Testis (tissue), 3 donors: ENCODE measurements around the gene LY6G6D. TPM values are rescaled to one million over a fixed set of nuclear protein-coding genes. Genes with fewer than 3 reads are reported as not detected.

Experiments
- DNase-seq: peaks from one replicate; pipeline ENCODE4 v3.0.0-alpha.2; 2019
- H3K27ac ChIP-seq, 2 donors: fragments of 200-600 bp; sonication (generic); one replicate each; pipeline ENCODE4 v1.5.1; 2019
- H3K27me3 ChIP-seq: fragments of 200-600 bp; sonication (generic); one replicate; pipeline ENCODE4 v1.5.1; 2019
- H3K36me3 ChIP-seq: fragments of 200-600 bp; sonication (generic); one replicate; pipeline ENCODE4 v1.5.1; 2017; ENCODE audit warnings: low read depth; ENCODE audit errors: missing control alignments
- H3K4me1 ChIP-seq: fragments of 200-600 bp; sonication (generic); one replicate; pipeline ENCODE4 v1.5.1; 2019
- H3K4me3 ChIP-seq, 2 donors: fragments of 200-600 bp; sonication (generic); one replicate each; pipeline ENCODE4 v1.5.1; 2017 to 2019
- H3K9me3 ChIP-seq: fragments of 200-600 bp; sonication (generic); one replicate; pipeline ENCODE4 v1.5.1; 2017
- CTCF ChIP-seq, 3 experiments: fragments of 450-650 bp in 2 of 3; fragments of 200-600 bp in 1 of 3; sonication (generic) in 1 of 3; IDR thresholded peaks; one replicate each; pipeline ENCODE4 v1.5.1; 2016 to 2019; ENCODE audit warnings: antibody characterized with exemption in 3 of 3, mild to moderate bottlenecking in 2 of 3, moderate library complexity in 1 of 3
- POLR2A ChIP-seq: fragments of 450-650 bp; IDR thresholded peaks from one replicate; pipeline ENCODE4 v1.6.1; 2017; ENCODE audit warnings: antibody characterized with exemption, mild to moderate bottlenecking, moderate library complexity
- WGBS, 2 donors: methylation state at CpG; one replicate each; pipeline ENCODE4 v1.1.5; 2018; 5-methylcytosine and 5-hydroxymethylcytosine counted together
- intact Hi-C: fragments of 100-400 bp; cut with DNase I; formaldehyde crosslinking; loops from one replicate; pipeline ENCODE4 v1.15.1; 2023; ENCODE audit warnings: low total_unique reads
- polyA plus RNA-seq: library from polyadenylated mRNA; stranded (reverse); fragments of 350-450 nt; fragmentation: Illumina TruSeq; extraction: RNeasy Lipid Tissue Mini Kit (QIAGEN cat#74804); gene quantifications from one replicate; pipeline ENCODE4 v1.2.3, GENCODE V29; 2014; ENCODE audit warnings: low read depth, low replicate concordance; ENCODE audit not compliant: insufficient read depth
- total RNA-seq, 2 donors: library from RNA; depleted of rRNA; stranded (reverse); fragments of >200 nt; gene quantifications; one replicate each; pipeline ENCODE4 v1.2.3, GENCODE V29; 2016

The LY6G6D gene
- total and polyA plus RNA-seq, 3 donors from 2014 or later: not detected

GRCh38 chr6:31710523-31711219 is 4.5 kb upstream of the LY6G6D start:
- no peak for DNase-seq
- WGBS, 2 donors: 69 to 73% methylated on average over 5 of the region's 5 CpGs
- no peaks in the 10 kb centered on the region for H3K27me3 ChIP-seq
- peaks cover 3% of the 10 kb centered on the region for H3K4me1 ChIP-seq
- no peak for TF ChIP-seq POLR2A
- TF ChIP-seq CTCF (IDR thresholded peaks at IDR 0.05): no peak
- no peak overlapping the region for H3K27ac ChIP-seq
- no peaks in the 10 kb centered on the region for H3K36me3 ChIP-seq
- intact Hi-C loops: no loop called here
- no peaks in the 10 kb centered on the region for H3K9me3 ChIP-seq
- H3K4me3 ChIP-seq: no peak overlapping the region

GRCh38 chr6:31711233-31711632 is 3.9 kb upstream of the LY6G6D start:
- no peak for TF ChIP-seq POLR2A
- TF ChIP-seq CTCF (IDR thresholded peaks at IDR 0.05): no peak
- Histone ChIP-seq H3K27ac (no peak overlapping the region), H3K9me3 (no peaks in the 10 kb centered on the region), H3K4me1 (peaks cover 3% of the 10 kb centered on the region), H3K36me3 (no peaks in the 10 kb centered on the region), H3K4me3 (no peak overlapping the region), H3K27me3 (no peaks in the 10 kb centered on the region)
- intact Hi-C loops: no loop called here
- WGBS, 2 donors: 62 to 64% methylated on average over 8 of the region's 8 CpGs
- DNase-seq: no peak

GRCh38 chr6:31712296-31712695 is 2.9 kb upstream of the LY6G6D start:
- no peaks in the 10 kb centered on the region for H3K9me3 ChIP-seq
- TF ChIP-seq CTCF (IDR thresholded peaks at IDR 0.05) (no peak), POLR2A (no peak)

GRCh38 chr6:31713465-31713864 is 1.7 kb upstream of the LY6G6D start:
- WGBS, 2 donors: 69 to 82% methylated on average over 4 of the region's 4 CpGs
- peaks cover 3% of the 10 kb centered on the region for H3K4me1 ChIP-seq

More at GRCh38 chr6:31712296-31712695, 2.9 kb upstream of the LY6G6D start:
- intact Hi-C loops: no loop called here
- Histone ChIP-seq H3K27me3 (no peaks in the 10 kb centered on the region), H3K36me3 (no peaks in the 10 kb centered on the region), H3K4me3 (no peak overlapping the region), H3K27ac (no peak overlapping the region), H3K4me1 (peaks cover 3% of the 10 kb centered on the region)
- no peak for DNase-seq
- 92 to 97% methylated on average over 8 of the region's 8 CpGs for WGBS, 2 donors

More at GRCh38 chr6:31713465-31713864, 1.7 kb upstream of the LY6G6D start:
- Histone ChIP-seq H3K27ac (no peak overlapping the region), H3K4me3 (no peak overlapping the region), H3K27me3 (no peaks in the 10 kb centered on the region), H3K36me3 (no peaks in the 10 kb centered on the region), H3K9me3 (no peaks in the 10 kb centered on the region)
- intact Hi-C loops: no loop called here
- no peak for TF ChIP-seq CTCF (IDR thresholded peaks at IDR 0.05)
- no peak for DNase-seq
